ENCODE measurements around the gene SUPT16H. TPM values are rescaled to one million over a fixed set of nuclear protein-coding genes. Genes with fewer than 3 reads are reported as not detected.

SUPT16H gene
- total and polyA plus RNA-seq, 10 of the 15 experiments (the other 5 are each of a cell fraction or from before 2014, with no cell fraction given): 90.7 to 201 (median 121) TPM

- TF ChIP-seq JUNB (IDR thresholded peaks at IDR 0.05) (no peak), NFIC (IDR thresholded peaks at IDR 0.05; ENCODE audit: low read depth, low read length) (no peak), RB1 (IDR thresholded peaks at IDR 0.05; ENCODE audit: borderline replicate concordance) (no peak), EZH2 (IDR thresholded peaks at IDR 0.05; ENCODE audit: borderline replicate concordance, control insufficient read depth, low read depth, low read length) (no peak), RFX5 (IDR thresholded peaks at IDR 0.05; ENCODE audit: low read depth, low read length) (no peak), SREBF1 (IDR thresholded peaks at IDR 0.05; ENCODE audit: low read length) (no peak), MTA3 (IDR thresholded peaks at IDR 0.05; ENCODE audit: borderline replicate concordance, low read length) (no peak), EP300 (IDR thresholded peaks at IDR 0.05; ENCODE audit: borderline replicate concordance in 1 of 2, control insufficient read depth in 1 of 2, low read depth in 2 of 2, low read length in 2 of 2) (no peak), PAX8 (IDR thresholded peaks at IDR 0.05) (no peak), FOXM1 (IDR thresholded peaks at IDR 0.05; ENCODE audit: low read depth, low read length) (no peak), HDAC6 (IDR thresholded peaks at IDR 0.05; ENCODE audit: unreplicated experiment) (no peak), CBX3 (IDR thresholded peaks at IDR 0.05; ENCODE audit: borderline replicate concordance, low read depth) (no peak), PRDM15 (CRISPR knock-in tag; IDR thresholded peaks at IDR 0.05) (no peak), USF2 (IDR thresholded peaks at IDR 0.05; ENCODE audit: borderline replicate concordance, low read depth, low read length) (no peak), ETV6 (conservative IDR thresholded peaks at IDR 0.05 in 1 of 2, IDR thresholded peaks at IDR 0.05 in 1 of 2; ENCODE audit: borderline replicate concordance in 1 of 2, low read depth in 1 of 2) (no peak), BRCA1 (IDR thresholded peaks at IDR 0.05; ENCODE audit: low read depth, low read length) (no peak), SPI1 (IDR thresholded peaks at IDR 0.05; ENCODE audit: borderline replicate concordance, insufficient read depth, low read depth, low read length) (peak; percentile 97), MXI1 (IDR thresholded peaks at IDR 0.05; ENCODE audit: low read depth, low read length) (no peak), SP1 (IDR thresholded peaks at IDR 0.05; ENCODE audit: low read depth, low read length) (no peak), POLR2A (IDR thresholded peaks at IDR 0.05; ENCODE audit: low read depth, low read length) (no peak), MEF2B (IDR thresholded peaks at IDR 0.05; ENCODE audit: partially characterized antibody, poor library complexity, severe bottlenecking) (peak; percentile 28), MYC (IDR thresholded peaks at IDR 0.05; ENCODE audit: insufficient read depth, insufficient read length, insufficient replicate concordance, low read length, severe bottlenecking) (no peak), POLR2AphosphoS2 (IDR thresholded peaks at IDR 0.05; ENCODE audit: low read depth, low read length) (no peak)
Observed at GRCh38 chr14:21385188-21385904, 1.5 kb upstream of the SUPT16H start (continued).
